Lung (tissue), 12 donors: Measurements from ENCODE around the gene RNF208. TPM values are rescaled to one million over a fixed set of nuclear protein-coding genes. Genes with fewer than 3 reads are reported as not detected.
"Not testable (repeated sequence)": the region's sequence is repeated elsewhere in the genome, so short reads cannot be mapped to it uniquely, and the experiment has no call there.

Experiments used
- ATAC-seq: fragments of 200-7000 bp; cut with Tn5 transposase; one replicate; pipeline ENCODE4 v1.9.1; 2020; ENCODE audit warnings: moderate number of reproducible peaks; ENCODE audit not compliant: insufficient read depth, low FRiP score
- DNase-seq, 3 donors: peaks; one replicate each; pipeline ENCODE4 v3.0.0-alpha.2; 2013 to 2017
- H3K27ac ChIP-seq, 2 donors: one replicate each; pipeline ENCODE4 v1.5.1; 2013; ENCODE audit warnings: mild to moderate bottlenecking in 2 of 2, moderate library complexity in 2 of 2, control low read depth in 1 of 2, inconsistent platforms in 1 of 2, low read depth in 1 of 2, low read length in 1 of 2
- H3K27me3 ChIP-seq, 3 donors: one replicate each; pipeline ENCODE4 v1.5.1; 2013; ENCODE audit warnings: low read length in 2 of 3; ENCODE audit not compliant: control insufficient read depth in 3 of 3, insufficient read depth in 3 of 3
- H3K36me3 ChIP-seq, 4 donors: one replicate each; pipeline ENCODE4 v1.5.1; 2013; ENCODE audit warnings: low read length in 4 of 4, mild to moderate bottlenecking in 1 of 4, moderate library complexity in 1 of 4; ENCODE audit not compliant: control insufficient read depth in 4 of 4, insufficient read depth in 4 of 4
- H3K4me1 ChIP-seq, 5 donors: one replicate each; pipeline ENCODE4 v1.5.1; 2013; ENCODE audit warnings: low read length in 5 of 5, mild to moderate bottlenecking in 2 of 5, moderate library complexity in 1 of 5; ENCODE audit not compliant: control insufficient read depth in 5 of 5, insufficient read depth in 5 of 5
- H3K4me3 ChIP-seq: one replicate; pipeline ENCODE4 v1.5.1; 2013; ENCODE audit warnings: mild to moderate bottlenecking, control low read depth, moderate library complexity
- H3K9ac ChIP-seq, 2 donors: one replicate each; pipeline ENCODE4 v1.5.1; 2013; ENCODE audit warnings: low read length in 2 of 2, control low read depth in 1 of 2; ENCODE audit not compliant: insufficient read depth in 1 of 2
- H3K9me3 ChIP-seq, 4 donors: one replicate each; pipeline ENCODE4 v1.5.1; 2013; ENCODE audit warnings: low read length in 3 of 4, mild to moderate bottlenecking in 1 of 4, moderate library complexity in 1 of 4; ENCODE audit not compliant: control insufficient read depth in 4 of 4, insufficient read depth in 3 of 4
- WGBS, 2 donors: extraction: QIAGEN DNeasy Blood & Tissue Kit; methylation state at CpG; one replicate each; pipeline ENCODE4 v1.1.7; 2013; 5-methylcytosine and 5-hydroxymethylcytosine counted together
- polyA plus RNA-seq, 2 donors: library from polyadenylated mRNA; stranded (reverse); fragments of 200-250 nt; gene quantifications; one replicate each; pipeline ENCODE4 v1.2.1, GENCODE V29; 2013
- total RNA-seq, 2 donors: library from RNA; depleted of rRNA in 1 of 2; stranded (reverse); fragments of >200 nt in 1 of 2; gene quantifications; one replicate each; pipeline ENCODE4 v1.2.1, GENCODE V29; 2014 to 2021
- TF ChIP-seq, protein P1 (sequence below): IDR thresholded peaks from 2 replicates; pipeline ENCODE4 v1.5.1; 2012; ENCODE audit warnings: mild to moderate bottlenecking; ENCODE audit errors: control extremely low read depth, extremely low read depth
- donor health status: control.
- donor health status: control.
- donor health status: Bipolar disorder and iron deficiency.
- donor health status: healthy.
- donor health status: DM: yes; HTN: yes; CAD: no.

RNF208 gene
- total and polyA plus RNA-seq, 4 donors, result 1.7 to 12.0 (median 5.3) TPM

DNA sequence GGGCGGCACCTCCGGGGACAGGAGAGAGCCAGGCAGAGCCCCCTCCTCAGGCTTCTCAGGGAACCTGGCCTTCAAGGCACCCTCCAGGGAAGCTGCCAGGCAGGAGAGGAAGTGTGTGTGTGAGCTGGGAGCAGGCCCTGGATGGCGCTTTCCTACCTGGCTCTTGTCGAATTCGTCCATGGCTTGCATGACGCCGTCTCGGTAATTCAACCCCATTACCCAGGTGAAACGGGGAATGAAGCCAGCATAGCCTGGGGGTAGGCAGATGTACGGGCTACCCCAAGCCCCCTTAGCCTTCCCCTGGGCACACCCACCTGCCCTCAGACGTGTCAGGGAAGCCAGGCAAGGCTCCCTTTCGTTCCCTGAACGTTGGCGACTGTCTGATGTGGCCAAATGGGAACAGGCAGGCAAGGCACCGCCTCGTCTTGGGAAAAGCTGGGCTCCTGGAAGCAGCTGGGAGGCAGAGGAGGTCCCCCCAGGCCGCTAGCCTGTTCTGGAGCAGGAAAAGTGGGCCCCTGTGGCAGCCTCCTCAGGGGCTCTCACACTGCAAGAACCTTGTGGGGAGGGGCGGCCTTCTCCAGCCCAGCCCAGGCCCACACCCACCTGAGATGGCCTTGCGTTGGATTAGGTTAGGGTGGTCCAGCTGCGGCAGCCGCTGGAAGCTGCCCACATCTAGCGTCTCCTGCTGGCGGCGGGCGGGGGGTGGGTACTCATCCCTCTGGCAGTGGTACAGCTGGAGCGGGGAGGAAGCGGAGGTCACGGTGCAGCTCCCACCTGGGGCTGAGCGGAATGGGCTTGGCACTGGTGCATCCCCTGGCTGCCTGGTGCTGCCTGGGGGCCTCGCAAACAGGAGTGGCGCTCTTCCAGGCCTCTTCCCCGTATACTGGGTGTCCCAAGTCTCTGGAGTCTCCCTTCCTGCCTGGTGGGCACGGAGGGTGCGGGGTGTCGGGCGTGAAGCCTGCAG, 22.7 kb upstream of the RNF208 start:
- TF ChIP-seq, protein P1, sequence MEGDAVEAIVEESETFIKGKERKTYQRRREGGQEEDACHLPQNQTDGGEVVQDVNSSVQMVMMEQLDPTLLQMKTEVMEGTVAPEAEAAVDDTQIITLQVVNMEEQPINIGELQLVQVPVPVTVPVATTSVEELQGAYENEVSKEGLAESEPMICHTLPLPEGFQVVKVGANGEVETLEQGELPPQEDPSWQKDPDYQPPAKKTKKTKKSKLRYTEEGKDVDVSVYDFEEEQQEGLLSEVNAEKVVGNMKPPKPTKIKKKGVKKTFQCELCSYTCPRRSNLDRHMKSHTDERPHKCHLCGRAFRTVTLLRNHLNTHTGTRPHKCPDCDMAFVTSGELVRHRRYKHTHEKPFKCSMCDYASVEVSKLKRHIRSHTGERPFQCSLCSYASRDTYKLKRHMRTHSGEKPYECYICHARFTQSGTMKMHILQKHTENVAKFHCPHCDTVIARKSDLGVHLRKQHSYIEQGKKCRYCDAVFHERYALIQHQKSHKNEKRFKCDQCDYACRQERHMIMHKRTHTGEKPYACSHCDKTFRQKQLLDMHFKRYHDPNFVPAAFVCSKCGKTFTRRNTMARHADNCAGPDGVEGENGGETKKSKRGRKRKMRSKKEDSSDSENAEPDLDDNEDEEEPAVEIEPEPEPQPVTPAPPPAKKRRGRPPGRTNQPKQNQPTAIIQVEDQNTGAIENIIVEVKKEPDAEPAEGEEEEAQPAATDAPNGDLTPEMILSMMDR, result no peak
- Histone ChIP-seq H3K27ac (no peak overlapping the region), H3K4me3 (no peak overlapping the region), H3K36me3 (peaks cover 0 to 20% (median 12%) of the 10 kb centered on the region in 4 donors), H3K9ac (no peak overlapping the region), H3K9me3 (no peaks in the 10 kb centered on the region), H3K27me3 (no peaks in the 10 kb centered on the region), H3K4me1 (peaks cover 0 to 23% (median 8%) of the 10 kb centered on the region in 5 donors)
- 82% methylated on average over 36 of the region's 36 CpGs for WGBS, 2 donors
- ATAC-seq, result no peak
- DNase-seq, result no peak

- WGBS, 2 donors, result 71 to 78% methylated on average over 15 of the region's 15 CpGs
- H3K27ac ChIP-seq, result no peak overlapping the region
- DNase-seq (no peak), ATAC-seq (no peak)
- TF ChIP-seq, protein P1, result no peak
- no peaks in the 10 kb centered on the region for H3K27me3 ChIP-seq
- H3K36me3 ChIP-seq, result peaks cover 0 to 20% (median 12%) of the 10 kb centered on the region in 4 donors
- H3K9me3 ChIP-seq, result no peaks in the 10 kb centered on the region
- no peak overlapping the region for H3K9ac ChIP-seq
- H3K4me3 ChIP-seq, result peak overlapping the region; percentile 0
- peaks cover 0 to 23% (median 8%) of the 10 kb centered on the region in 5 donors for H3K4me1 ChIP-seq
Observed at GRCh38 chr9:137243626-137244485, 21.8 kb upstream of the RNF208 start.

GRCh38 chr9:137243266-137243625, 21.2 kb upstream of the RNF208 start:
- H3K27ac ChIP-seq, DNase-seq, H3K9ac ChIP-seq, ATAC-seq, H3K27me3 ChIP-seq, H3K4me3 ChIP-seq, H3K9me3 ChIP-seq: not testable (repeated sequence)
- Histone ChIP-seq H3K4me1 (peaks cover 0 to 23% (median 8%) of the 10 kb centered on the region in 5 donors), H3K36me3 (peaks cover 0 to 20% (median 12%) of the 10 kb centered on the region in 4 donors)
- WGBS, 2 donors, result 90 to 97% methylated on average over 18 of the region's 18 CpGs
